Measurements from ENCODE around the gene IFITM5.

The IFITM5 gene

GRCh38 chr11:255176-255575, 44.1 kb downstream of the IFITM5 start (continued):
- TF ChIP-seq ZEB2 (tag by site-specific recombination; IDR thresholded peaks at IDR 0.05) (no peak), ZNF335 (tag by site-specific recombination; conservative IDR thresholded peaks at IDR 0.05) (no peak), ZNF473 (tag by site-specific recombination; IDR thresholded peaks at IDR 0.05) (no peak), ZBTB20 (tag by site-specific recombination; IDR thresholded peaks at IDR 0.05) (no peak)

- Histone ChIP-seq H3K4me3 (ENCODE audit: low read depth, low read length) (no peak overlapping the region), H3K4me1 (ENCODE audit: control insufficient read depth, insufficient read depth, low read length) (no peaks in the 10 kb centered on the region), H3K27ac (ENCODE audit: extremely low read depth, low read depth, low read length) (no peak overlapping the region), H3K9me3 (ENCODE audit: control insufficient read depth, insufficient read depth, low read depth, low read length) (no peaks in the 10 kb centered on the region), H3K36me3 (ENCODE audit: control insufficient read depth in 2 of 2, insufficient read depth in 1 of 2, low read length in 2 of 2) (peaks cover 0 to 48% of the 10 kb centered on the region in 2 experiments; a peak in 1 of 3 replicates)
- ChIA-PET CTCF (interaction anchor here (0.6 to 1.2 kb wide), 4 partner anchors 16 to 195 kb away, joined by 3 to 4 read pairs (median 4); no protein-coding TSS in a partner anchor), POLR2A (interaction anchor here (1.6 kb wide), 1 partner anchor 46 kb away, joined by 5 read pairs; the partner anchor contains the start of genes BET1L and RIC8A)
- no peak for TF ChIP-seq ZNF311 (tag by site-specific recombination; IDR thresholded peaks at IDR 0.05; ENCODE audit: borderline replicate concordance)
Measured at GRCh38 chr11:253886-254270, 45.4 kb downstream of the IFITM5 start.

GRCh38 chr11:253160-253885, 46.0 kb downstream of the IFITM5 start:
- POLR2A ChIA-PET, result no interaction called here
- no peaks in the 10 kb centered on the region for H3K4me1 ChIP-seq (ENCODE audit: control insufficient read depth, insufficient read depth, low read length)
- no peak overlapping the region for H3K27ac ChIP-seq (ENCODE audit: extremely low read depth, low read depth, low read length)
- H3K9me3 ChIP-seq (ENCODE audit: control insufficient read depth, insufficient read depth, low read depth, low read length), result no peaks in the 10 kb centered on the region
- peaks cover 0 to 54% of the 10 kb centered on the region in 2 experiments; a peak in 1 of 3 replicates for H3K36me3 ChIP-seq (ENCODE audit: control insufficient read depth in 2 of 2, insufficient read depth in 1 of 2, low read length in 2 of 2)
- TF ChIP-seq ZNF140 (tag by site-specific recombination; IDR thresholded peaks at IDR 0.05) (no peak), ZSCAN23 (tag by site-specific recombination; IDR thresholded peaks at IDR 0.05) (no peak), ZNF701 (tag by site-specific recombination; IDR thresholded peaks at IDR 0.05) (no peak), ZNF670 (tag by site-specific recombination; IDR thresholded peaks at IDR 0.05; ENCODE audit: low read depth) (no peak), ZNF513 (tag by site-specific recombination; IDR thresholded peaks at IDR 0.05) (no peak), ZNF24 (tag by site-specific recombination; IDR thresholded peaks at IDR 0.05) (no peak), ZNF518A (tag by site-specific recombination; conservative IDR thresholded peaks at IDR 0.05; ENCODE audit: low read depth) (no peak), ZFP3 (tag by site-specific recombination; IDR thresholded peaks at IDR 0.05; ENCODE audit: low read depth) (no peak), KLF1 (tag by site-specific recombination; IDR thresholded peaks at IDR 0.05) (no peak), ZNF529 (tag by site-specific recombination; IDR thresholded peaks at IDR 0.05; ENCODE audit: insufficient replicate concordance) (no peak), ZEB2 (tag by site-specific recombination; IDR thresholded peaks at IDR 0.05) (no peak), PRDM2 (tag by site-specific recombination; IDR thresholded peaks at IDR 0.05; ENCODE audit: borderline replicate concordance) (no peak)
- CTCF ChIA-PET, result interaction anchor here (0.7 to 1.2 kb wide), 3 partner anchors 16 to 195 kb away, joined by 3 to 4 read pairs (median 4); no protein-coding TSS in a partner anchor
- no peak overlapping the region for H3K4me3 ChIP-seq (ENCODE audit: low read depth, low read length)

All from HEK293 (cell line).